CD4-positive, alpha-beta T cell treated with Interleukin-4 for 1 hour (primary cell): ENCODE results near the gene GCM1.
A peak's percentile ranks its signal among the peaks of the same experiment; 100 is the strongest.
"Not testable (repeated sequence)": the region's sequence is repeated elsewhere in the genome, so short reads cannot be mapped to it uniquely, and the experiment has no call there.

Experiments used
- DNase-seq, 2 donors: peaks; one replicate each; pipeline ENCODE4 v3.0.0-alpha.2; 2020 to 2022

GCM1 gene, protein sequence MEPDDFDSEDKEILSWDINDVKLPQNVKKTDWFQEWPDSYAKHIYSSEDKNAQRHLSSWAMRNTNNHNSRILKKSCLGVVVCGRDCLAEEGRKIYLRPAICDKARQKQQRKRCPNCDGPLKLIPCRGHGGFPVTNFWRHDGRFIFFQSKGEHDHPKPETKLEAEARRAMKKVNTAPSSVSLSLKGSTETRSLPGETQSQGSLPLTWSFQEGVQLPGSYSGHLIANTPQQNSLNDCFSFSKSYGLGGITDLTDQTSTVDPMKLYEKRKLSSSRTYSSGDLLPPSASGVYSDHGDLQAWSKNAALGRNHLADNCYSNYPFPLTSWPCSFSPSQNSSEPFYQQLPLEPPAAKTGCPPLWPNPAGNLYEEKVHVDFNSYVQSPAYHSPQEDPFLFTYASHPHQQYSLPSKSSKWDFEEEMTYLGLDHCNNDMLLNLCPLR

DNA sequence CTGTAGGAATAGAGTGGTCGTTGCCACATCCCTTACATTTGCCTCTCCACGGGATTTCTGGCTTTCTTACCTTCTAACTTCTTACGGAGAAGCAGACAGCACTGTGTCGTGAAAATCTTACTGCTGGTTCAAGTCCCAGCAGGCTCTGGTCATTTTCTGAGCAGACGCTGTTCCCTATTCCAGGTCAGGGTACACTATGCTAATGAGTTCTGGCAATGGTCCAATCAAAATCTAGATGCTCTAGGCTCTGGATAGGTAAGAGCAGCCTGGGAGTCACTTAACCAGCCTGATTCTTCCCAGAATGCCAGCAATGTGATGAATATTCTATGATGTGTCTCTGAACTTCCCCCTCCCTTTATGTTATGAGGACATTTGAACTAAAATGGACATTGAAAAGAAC is at the start of gene GCM1:
Gene GCM1 (minus strand): TSS at position 158 of the 400 bp plus-strand sequence. CDS start 3,209 bp downstream, outside the sequence.
- DNase-seq: no peak

DNA sequence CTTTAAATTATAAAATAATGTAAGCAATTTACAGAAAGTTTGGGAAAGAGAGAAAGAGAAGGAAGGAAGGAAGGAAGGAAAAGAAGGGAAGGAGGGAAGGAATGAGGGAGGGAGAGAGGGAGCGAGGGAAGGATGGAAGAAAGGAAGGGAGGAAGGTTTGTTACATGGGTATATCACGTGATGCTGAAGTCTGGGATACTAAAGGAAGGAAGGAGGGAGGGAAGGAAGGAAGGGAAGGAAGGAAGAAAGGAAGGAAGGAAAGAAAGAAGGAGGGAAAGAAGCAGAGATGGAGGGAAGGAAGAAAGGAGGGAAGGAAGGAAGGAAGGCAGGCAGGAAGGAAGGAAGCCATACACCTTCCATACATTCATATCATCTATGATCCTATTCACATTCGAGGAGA is 48.9 kb upstream of the GCM1 start:
- no peak for DNase-seq

DNA sequence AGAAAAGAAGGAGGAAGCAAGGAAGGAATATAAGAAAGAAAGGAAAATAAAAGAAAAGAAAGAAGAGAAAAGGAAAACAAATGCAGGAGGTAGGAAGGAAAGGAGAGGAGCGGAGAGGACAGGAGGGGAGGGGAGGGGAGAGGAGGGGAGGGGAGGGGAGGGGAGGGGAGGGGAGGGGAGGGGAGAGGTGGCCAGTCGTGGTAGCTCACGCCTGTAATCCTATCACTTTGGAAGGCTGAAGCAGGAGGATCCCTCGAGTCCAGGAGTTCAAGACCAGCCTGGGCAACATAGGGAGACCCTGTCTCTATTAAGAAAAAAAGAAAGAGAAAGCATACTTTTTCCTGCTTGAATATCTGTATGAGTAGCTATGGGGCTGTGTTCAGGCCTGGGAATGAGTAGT is 46.4 kb upstream of the GCM1 start:
- no peak for DNase-seq

DNA sequence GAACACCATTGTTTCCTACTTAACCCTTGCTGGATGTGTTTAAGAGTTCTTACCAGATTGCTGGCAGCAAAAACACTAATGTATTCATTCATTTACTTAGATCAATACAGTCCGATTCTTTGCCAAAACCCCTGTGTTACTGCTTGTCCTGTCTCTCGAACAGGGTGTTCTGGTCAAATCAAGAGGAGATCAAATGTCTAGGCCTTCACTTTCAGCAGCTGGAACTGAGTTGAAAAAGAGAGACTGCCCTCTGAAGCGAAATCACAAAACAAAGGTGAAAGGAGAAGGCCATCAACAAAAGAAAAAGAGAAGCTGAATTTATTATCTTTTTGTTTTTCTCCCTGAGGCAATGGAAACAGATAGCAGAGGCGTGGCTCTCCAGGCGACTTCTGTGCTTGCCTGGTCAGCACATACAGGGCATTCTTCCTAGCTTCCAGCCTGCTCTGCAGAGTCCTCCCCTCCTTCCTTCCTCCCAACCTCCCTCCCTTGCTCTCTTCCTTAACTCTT is 44.1 kb upstream of the GCM1 start:
- no peak for DNase-seq

DNA sequence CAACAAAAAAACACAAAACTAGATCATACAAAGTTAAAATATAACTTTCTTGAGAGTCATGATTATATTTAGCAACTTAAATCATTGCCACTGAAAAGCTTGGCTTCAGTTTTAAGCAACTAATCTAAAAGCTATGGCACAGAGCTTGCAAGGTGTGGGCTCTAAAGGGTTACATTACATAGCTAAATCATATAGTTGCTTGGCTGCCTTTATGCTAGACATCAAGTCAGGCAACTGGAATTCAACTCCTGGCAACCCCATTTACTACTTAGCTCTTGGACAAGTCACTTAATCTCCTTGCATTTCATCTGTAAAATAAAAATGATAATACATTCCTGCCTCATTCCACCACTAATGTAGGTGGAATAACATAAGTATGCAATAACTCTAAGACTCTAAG is 40.9 kb upstream of the GCM1 start:
- DNase-seq: no peak

DNA sequence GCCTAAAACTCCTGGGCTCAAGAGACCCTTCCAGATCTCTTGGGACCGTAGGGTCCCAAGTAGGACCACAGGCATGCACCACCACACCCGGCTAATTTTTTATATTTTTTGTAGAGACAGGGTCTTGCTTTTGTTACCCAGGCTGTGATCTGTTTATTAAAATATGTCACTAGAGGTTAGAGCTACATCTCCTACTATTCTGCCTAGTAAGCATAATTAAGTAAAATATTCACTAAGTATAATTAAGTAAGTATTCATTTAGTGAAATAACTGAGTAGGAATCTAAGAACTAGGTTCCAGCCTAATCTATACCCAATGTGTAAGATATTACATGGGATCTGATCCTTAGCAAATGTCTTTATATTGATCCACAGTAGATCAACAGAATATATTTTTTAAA is 40.2 kb upstream of the GCM1 start:
- DNase-seq: no peak

DNA sequence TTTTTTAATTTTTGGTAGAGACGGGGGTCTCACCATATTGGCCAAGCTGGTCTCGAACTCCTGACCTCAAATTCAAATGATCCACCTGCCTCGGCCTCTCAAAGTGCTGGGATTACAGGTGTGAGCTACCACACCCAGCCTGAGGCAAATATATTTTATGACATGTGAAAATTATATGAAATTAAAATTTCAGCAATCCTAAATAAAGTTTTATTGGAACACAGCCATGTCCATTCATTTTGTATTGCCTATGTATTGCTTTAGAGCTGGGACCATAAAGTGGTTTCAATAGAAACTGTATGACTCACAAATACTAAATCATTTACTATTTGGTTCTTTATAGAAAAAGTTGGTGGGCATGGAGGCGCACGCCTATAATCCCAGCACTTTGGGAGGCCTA is 32.0 kb upstream of the GCM1 start:
- no peak for DNase-seq

DNA sequence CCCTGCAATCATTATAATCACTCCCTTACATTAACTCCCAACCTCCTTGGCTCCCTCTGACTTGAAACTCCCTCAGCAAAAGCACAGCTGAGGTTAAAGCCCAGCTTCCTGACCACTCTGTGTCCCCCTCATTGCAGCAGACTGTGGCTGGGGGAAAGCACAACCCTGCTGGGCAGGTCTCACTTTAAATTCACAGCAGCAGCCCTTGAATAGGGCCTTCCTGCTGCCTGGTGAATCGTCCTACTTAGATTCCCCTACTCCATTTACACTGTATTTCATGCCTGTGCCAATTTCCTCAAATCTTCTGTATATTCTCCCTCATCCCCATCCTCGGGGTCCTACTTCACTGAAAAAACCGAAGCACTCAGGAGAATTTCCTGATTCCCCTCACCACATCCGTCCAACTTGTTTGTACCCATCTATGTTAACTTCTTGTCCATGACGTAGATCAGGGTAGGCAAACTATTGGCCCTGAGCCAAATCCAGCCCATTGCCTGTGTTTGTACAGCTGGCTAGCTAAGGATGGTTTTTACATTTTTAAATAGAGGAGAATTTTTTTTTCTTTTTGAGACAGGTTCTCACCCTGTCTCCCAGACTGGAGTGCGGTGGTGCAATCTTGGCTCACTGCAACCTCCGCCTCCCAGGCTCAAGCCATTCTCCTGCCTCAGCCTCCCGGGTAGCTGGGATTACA is 31.5 kb upstream of the GCM1 start:
- DNase-seq: peak; percentile 25 to 66

DNA sequence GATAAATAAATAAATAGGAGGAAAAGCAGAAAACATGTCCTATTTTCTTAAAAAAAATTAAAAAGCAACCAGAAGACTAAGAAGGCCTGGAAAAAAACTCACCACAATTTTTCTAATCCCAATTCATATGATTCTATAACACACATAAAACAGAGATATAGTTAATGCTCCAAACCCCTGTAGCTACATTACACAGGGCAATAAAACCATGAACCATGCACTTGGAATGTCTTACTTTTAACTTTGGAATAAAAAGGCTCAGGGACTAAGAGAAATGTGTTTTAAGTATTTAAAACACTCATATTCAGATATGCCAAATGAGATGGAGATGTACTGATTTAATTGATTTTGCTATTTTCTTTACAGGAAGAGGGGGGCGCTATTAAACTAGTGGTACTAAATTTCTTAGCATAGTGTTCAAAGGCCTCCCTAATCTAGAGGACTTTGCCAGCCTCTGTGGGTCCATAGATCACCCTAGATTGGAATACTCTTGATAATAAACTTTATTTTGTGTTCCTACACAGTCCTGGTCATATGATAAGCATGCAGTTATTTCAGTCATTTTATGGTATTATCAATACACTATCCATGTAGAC is 30.3 kb upstream of the GCM1 start:
- DNase-seq: no peak

DNA sequence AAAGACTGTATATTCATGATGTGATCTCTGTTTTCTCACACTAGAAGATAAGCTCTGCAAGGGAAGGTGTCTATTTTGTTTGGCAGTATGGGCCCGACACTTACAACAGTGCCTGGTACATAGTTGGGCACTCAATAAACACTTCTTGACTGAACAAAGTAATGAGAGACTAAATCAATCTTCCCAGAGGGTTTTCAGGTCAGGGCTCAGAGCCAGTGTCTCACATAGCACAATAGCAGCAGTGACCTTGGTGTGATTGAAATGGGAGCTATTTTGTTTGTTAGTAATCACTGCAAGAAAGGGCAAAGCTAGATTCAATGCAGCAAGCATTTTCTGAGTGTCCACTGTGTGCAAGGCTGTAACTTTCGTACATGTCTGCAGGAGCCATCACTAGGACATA is 26.4 kb upstream of the GCM1 start:
- DNase-seq: no peak

DNA sequence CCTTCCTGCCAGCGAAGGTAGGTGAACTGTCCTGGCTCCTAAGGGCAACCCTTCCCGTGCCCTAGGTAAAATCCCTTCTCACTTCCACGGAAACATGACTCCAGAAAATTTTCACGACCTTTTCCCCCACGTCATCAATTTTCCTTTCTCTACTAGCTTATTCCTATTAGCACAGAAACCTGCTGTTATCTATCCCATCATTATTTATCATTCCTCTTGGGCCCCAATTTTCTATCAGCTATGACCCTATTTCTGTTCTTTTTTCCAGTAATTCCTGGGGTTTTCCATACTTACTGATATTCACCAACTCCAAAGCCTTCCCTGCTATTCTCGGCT is 23.8 kb upstream of the GCM1 start:
- DNase-seq: no peak

DNA sequence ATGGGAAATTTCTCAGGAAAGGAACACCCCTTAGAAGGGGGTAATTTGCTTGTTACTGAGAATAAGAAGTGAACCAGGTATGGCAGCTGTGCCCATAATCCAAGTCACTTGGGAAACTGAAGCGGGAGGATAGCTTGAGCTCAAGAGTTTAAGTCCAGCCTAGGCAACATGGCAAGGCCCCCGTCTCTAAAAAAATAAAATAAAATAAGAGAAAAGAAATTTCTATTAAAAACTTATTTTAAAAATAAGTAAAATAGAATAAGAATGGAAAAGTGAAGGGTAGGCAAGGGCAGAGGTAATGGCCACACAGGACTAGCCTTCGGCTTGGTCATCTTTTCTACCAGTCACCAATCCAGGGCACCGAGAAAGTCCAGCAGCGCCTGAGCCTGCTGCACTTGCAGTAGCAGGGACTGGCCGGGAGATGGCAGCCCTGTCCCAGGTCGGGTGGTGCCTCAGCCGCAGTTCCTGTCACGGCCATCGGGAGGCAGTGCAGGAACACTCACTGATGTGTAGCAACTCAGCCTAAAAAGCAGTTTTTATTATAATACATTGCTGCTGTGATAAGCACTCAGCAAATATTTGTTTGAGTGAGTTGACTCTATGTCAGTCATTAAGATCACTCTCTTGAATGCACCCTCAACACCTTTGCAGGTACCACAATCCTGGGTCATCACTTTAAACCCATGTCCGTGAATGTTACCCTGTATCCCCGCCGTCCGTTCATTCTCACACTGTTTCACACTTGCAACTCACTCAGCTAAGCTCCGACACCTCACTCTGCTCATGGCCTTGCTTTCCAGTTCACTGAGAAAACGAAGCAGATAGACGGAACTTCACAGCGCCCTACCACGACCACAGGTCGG is 23.2 kb upstream of the GCM1 start:
- peak; percentile 88 for DNase-seq

DNA sequence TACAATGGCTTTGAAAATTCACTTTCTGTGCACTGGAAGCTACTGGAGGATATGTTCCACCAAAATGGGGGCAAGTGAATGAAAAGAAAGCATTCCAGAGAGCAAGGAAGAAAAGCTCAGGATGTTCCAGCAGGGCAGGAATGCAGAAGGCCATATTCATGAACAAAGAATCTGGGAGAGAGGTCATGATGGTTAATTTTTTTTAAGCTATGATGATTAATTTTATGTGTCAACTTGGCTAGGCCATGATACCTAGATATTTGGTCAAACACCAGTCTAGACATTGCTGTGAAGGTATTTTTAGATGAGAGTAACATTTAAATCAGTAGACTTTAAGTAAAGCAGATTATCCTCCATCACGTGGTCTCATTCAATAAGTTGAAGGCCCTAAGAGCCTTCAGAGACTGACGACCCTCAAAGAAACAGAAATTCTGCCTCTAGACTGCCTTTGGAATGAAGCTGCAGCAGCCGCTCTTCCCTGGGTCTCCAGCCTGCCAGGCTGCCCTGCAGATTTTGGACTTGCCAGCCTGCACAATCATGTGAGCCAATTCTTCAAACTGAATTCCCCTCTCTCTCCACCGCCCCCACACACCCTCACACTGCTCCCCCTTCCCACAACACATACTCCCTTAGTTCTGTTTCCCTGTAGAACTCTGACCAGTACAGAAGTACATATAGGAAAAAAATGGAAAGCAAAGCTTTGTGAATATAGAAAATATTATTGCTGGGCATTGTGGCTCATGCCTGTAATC is 20.1 kb upstream of the GCM1 start:
- no peak for DNase-seq

DNA sequence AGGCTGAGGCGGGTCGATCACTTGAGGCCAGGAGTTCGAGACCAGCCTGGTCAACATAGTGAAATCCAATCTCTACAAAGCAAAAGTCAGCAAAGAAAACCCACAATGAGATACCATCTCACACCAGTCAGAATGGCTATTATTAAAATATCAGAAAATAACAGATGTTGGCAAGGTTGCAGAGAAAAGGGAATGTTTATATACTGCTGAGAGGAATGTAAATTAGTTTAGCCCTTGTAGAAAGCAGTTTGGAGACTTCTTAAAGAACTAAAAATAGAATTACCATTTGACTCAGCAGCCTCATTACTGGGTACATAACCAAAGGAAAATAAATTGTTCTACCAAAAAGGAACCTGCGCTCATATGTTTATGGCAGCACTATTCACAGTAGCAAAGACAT is 16.7 kb upstream of the GCM1 start:
- no peak for DNase-seq

DNA sequence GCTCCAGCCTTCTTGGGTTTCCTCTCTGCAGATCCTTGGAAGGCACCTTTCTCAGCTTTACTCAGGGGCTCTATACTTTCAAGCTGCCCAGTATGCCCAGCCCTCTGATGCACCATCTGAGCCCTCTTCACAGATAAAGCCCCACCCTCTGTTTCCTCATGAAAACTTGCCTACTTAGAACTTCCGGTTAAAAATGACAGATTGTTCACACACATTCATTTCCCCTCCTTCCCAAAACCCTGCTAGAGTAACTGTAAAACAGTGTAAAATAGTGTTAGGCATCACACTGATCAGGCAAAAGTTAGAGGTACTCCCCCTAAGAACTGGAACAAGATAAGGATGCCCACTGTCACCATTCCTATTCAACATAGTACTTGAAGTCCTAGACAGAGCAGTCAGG is 14.0 kb upstream of the GCM1 start:
- DNase-seq: no peak

DNA sequence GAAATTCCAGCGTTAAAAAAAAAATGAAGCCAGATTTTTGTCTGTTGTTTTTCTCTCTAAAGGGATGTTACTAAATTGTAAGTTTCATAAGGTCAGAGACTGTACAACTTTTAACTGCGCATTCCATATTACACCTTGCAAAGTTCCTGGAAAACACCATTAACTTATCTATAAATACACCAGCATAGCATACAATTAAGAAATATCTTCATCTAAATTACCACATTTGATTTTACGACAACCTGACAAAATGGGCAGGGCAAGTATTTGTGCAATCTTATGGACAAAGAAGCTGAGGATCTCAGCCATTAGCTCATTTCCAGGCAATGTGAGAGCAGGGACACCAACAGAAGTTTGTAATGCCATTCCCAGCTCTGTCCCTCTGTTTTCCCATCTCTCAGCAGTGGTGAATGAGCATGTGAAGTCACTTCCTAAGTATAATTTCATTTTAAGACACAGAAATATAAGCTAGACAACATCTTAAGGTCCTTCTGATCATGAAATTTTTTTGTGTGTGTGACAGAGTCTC is 12.9 kb upstream of the GCM1 start:
- no peak for DNase-seq

DNA sequence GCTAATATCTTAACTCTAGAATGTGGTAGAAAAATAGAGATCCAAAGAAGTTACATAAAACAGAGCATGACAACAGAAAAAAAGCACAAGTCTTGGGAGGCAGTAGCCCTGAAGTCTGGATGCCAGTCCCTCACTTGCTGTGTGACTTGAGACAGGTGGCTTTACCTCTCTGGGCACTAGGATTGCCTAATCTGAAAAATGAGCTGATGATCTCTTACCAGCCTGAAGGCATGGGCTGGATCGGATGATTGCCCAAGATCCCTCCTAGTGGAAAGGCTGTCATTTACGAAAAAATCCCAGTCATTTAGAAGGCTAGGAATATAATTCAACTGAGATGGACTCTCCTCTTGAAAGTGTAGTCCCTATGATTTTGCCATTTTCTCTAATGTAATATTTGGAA is 10.9 kb upstream of the GCM1 start:
- no peak for DNase-seq

DNA sequence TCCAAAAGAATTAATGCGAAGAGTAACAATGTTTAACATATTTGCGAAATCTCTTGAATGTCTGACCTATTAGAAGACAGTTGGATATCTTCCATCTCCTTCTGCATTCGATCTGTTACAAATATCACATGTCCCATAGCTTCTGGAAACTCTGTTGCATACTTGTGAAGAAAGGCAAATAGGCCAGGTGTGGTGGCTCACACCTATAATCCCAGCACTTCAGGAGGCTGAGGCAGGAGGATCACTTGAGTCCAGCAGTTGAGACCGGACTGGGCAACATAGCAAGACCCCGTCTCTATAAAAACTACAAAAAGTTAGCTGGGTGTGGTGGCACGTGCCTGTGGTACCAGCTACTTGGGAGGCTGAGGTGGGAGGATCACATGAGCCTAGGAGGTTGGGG is 9.4 kb upstream of the GCM1 start:
- not testable (repeated sequence) for DNase-seq

DNA sequence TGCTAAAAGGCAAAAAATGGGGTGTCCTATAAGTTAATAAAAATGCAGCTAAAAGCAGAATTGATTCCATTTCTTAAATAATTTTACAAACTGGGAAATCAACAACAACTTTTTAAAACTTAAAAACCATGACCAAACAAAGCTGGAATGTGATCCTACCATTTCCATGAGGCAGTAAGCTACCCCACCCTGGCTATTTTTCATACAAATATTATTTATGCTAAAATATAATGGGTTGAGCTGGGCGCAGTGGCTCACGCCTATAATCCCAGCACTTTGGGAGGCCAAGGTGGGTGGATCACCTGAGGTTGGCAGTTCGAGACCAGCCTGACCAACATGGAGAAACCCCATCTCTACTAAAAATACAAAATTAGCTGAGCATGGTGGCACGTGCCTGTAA is 6.6 kb upstream of the GCM1 start:
- not testable (repeated sequence) for DNase-seq

DNA sequence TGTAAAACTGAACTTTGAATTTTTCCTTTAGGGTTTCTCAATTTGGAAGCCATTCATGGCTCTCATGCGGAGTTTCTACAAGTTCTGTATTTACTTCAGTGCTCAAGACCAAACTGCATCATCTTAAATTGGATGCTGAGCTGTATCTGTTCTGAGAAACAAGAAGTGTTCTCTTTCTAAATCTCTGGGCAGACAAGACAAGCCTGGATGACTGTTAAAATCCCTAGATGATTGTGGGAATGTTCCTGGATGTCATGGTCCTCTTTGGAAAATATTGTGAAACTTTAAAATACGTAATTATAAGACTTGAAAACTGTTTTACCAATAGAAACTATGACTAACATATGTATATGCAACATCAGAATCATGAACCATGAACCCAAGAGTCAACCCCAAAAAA is 6.2 kb upstream of the GCM1 start:
- no peak for DNase-seq

DNA sequence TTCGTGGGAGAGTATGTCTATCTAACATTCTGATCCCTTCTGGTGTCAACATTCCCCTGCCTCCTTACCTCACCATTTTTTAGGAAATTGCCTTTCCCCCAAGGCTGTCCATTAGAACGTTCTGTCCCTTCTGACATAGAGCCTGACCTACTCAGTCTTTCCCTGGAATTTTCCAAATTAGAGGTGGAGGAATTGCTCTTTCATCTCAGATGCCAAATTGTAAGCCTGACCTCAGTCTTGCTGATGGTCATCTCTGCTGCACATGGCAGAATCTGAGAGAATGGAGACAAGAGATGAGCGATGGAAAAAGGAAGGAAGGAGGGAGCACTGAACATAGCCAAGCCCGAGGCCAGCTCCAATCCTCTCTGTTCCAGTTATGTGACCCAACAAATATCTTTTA is 5.4 kb upstream of the GCM1 start:
- no peak for DNase-seq

DNA sequence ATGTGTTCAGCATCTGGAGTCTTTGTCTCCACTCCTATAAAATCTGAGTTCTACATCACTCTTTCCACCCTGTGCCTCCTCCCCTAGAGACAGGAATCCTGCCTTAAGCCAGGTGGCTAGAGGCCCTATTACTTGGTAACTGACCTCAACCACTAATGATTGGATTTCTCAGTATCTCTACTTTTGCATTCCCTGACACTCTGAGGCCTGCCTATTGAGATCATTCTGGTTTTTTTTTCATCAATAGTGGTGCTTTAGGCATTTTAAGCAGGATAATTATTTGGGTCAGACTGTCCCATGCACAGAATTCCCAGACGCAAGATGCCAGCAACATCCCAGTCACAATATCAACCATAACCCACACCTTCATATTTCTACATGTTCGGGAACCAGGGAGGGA is 3.9 kb upstream of the GCM1 start:
- no peak for DNase-seq
